ENCODE measurements around the gene SDR9C7. TPM values are rescaled to one million over a fixed set of nuclear protein-coding genes. Genes with fewer than 3 reads are reported as not detected.
"Not testable (repeated sequence)": the region's sequence is repeated elsewhere in the genome, so short reads cannot be mapped to it uniquely, and the experiment has no call there.

Gene SDR9C7
- total RNA-seq, 4 donors from 2014 or later: 6.2 to 75.6 (median 51.1) TPM

DNA sequence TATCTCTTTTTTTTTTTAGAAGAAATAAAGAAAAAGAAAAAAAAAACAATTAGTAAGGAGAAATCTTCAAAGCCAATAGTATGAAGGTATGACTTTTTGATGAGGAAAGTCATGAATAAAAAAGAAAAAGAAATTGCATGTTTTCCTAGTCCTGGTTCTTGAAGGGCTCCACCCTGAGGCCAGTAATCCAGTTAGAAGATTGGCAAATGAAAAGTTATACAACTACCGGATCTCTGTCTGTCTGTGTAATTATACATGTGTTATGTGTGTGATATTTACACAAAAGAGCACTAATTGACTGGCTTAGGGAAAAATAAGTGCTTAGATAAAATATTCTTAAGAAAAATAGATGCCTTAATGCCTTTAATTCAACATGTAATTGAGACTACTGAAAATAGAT, 28.4 kb downstream of the SDR9C7 start:
- no peaks in the 10 kb centered on the region for H3K36me3 ChIP-seq
- no peaks in the 10 kb centered on the region for H3K4me1 ChIP-seq
- no peaks in the 10 kb centered on the region for H3K27me3 ChIP-seq
- no peaks in the 10 kb centered on the region for H3K9me3 ChIP-seq
- H3K27ac ChIP-seq: no peak overlapping the region
- H3K4me3 ChIP-seq: no peak overlapping the region
- DNase-seq (ENCODE audit: low spot score in 2 of 2): no peak
- TF ChIP-seq POLR2AphosphoS5 (IDR thresholded peaks at IDR 0.05) (no peak), POLR2A (IDR thresholded peaks at IDR 0.05) (no peak), CTCF (IDR thresholded peaks at IDR 0.05) (no peak), EP300 (IDR thresholded peaks at IDR 0.05) (no peak)
- 51% methylated on average over 1 of the region's 1 CpG for WGBS

- TF ChIP-seq POLR2A (IDR thresholded peaks at IDR 0.05) (no peak), POLR2AphosphoS5 (IDR thresholded peaks at IDR 0.05) (no peak), EP300 (IDR thresholded peaks at IDR 0.05) (no peak), CTCF (IDR thresholded peaks at IDR 0.05) (no peak)
Observed at GRCh38 chr12:56903374-56903773, 30.8 kb downstream of the SDR9C7 start.

DNA sequence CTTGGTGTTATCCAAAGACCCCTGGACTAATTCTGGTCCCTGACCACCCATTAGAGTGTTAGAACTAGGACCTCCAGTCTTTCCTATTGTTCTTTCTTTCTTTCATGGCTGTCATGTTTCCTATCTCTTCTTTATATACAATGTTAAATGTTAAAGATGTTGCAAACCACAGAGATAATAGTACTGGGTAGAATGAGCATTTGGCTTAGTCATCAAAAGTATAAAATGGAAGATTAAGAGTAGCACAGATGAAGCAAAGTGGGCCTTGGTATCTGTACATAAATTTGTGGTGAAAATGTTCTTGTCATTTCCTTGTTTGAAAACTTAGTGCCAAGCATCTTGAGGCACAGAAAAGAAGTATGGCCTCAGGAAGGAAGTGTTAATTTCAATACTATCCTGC, 32.9 kb downstream of the SDR9C7 start:
- H3K4me1 ChIP-seq: peaks cover 14% of the 10 kb centered on the region
- H3K9me3 ChIP-seq; H3K27ac ChIP-seq; H3K36me3 ChIP-seq; DNase-seq (ENCODE audit: low spot score in 2 of 2); H3K27me3 ChIP-seq; H3K4me3 ChIP-seq: not testable (repeated sequence)

More at GRCh38 chr12:56903374-56903773, 30.8 kb downstream of the SDR9C7 start:
- Histone ChIP-seq H3K36me3 (no peaks in the 10 kb centered on the region), H3K4me1 (peaks cover 6% of the 10 kb centered on the region), H3K9me3 (no peaks in the 10 kb centered on the region), H3K27me3 (no peaks in the 10 kb centered on the region), H3K27ac (no peak overlapping the region), H3K4me3 (no peak overlapping the region)
- no peak for DNase-seq (ENCODE audit: low spot score in 2 of 2)
- 27% methylated on average over 1 of the region's 1 CpG for WGBS

GRCh38 chr12:56900583-56900982, 33.6 kb downstream of the SDR9C7 start:
- Histone ChIP-seq H3K36me3 (no peaks in the 10 kb centered on the region), H3K9me3 (no peaks in the 10 kb centered on the region), H3K4me3 (no peak overlapping the region), H3K4me1 (peaks cover 14% of the 10 kb centered on the region), H3K27ac (no peak overlapping the region), H3K27me3 (no peaks in the 10 kb centered on the region)
- DNase-seq (ENCODE audit: low spot score in 2 of 2): no peak
- 90% methylated on average over 2 of the region's 5 CpGs for WGBS
- no peak for TF ChIP-seq EP300 (IDR thresholded peaks at IDR 0.05)
- no peak for TF ChIP-seq POLR2AphosphoS5 (IDR thresholded peaks at IDR 0.05)
- no peak for TF ChIP-seq CTCF (IDR thresholded peaks at IDR 0.05)
- TF ChIP-seq POLR2A (IDR thresholded peaks at IDR 0.05): no peak

GRCh38 chr12:56898938-56899337, 35.3 kb downstream of the SDR9C7 start:
- H3K27me3 ChIP-seq: no peaks in the 10 kb centered on the region
- H3K4me3 ChIP-seq: no peak overlapping the region
- no peak for DNase-seq (ENCODE audit: low spot score in 2 of 2)
- H3K27ac ChIP-seq: no peak overlapping the region
- TF ChIP-seq EP300 (IDR thresholded peaks at IDR 0.05) (no peak), POLR2AphosphoS5 (IDR thresholded peaks at IDR 0.05) (no peak), POLR2A (IDR thresholded peaks at IDR 0.05) (no peak), CTCF (IDR thresholded peaks at IDR 0.05) (no peak)
- WGBS: 82% methylated on average over 1 of the region's 1 CpG
- H3K4me1 ChIP-seq: peaks cover 14% of the 10 kb centered on the region
- H3K36me3 ChIP-seq: no peaks in the 10 kb centered on the region
- H3K9me3 ChIP-seq: no peaks in the 10 kb centered on the region

DNA sequence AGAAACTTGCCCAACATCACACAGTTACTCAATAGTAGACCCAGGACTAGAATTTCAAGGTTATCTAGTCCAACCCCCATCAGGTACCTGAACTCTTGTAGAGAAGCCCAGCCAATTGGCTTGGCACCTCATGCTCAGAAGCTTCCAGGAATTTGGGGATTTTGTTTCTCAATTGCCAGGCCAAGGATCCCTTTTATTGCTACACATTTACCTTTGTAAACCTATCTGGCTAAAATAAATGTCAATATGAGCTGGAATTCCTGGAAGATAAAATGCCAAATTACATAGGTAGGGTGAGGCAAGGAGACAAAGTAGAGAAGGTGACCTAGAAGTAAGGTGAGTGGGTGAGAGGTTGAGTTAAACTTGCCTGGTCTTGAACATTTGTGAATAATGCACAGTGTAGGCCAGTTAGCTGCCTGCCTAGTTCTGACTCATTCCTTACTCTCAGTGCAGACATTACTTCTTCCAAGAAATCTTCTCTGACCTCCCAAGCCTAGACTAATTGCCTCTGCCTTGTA, 36.3 kb downstream of the SDR9C7 start:
- Histone ChIP-seq H3K4me1 (peaks cover 14% of the 10 kb centered on the region), H3K36me3 (no peaks in the 10 kb centered on the region), H3K4me3 (no peak overlapping the region), H3K27ac (peak overlapping the region; percentile 32), H3K9me3 (no peaks in the 10 kb centered on the region), H3K27me3 (no peaks in the 10 kb centered on the region)
- TF ChIP-seq CTCF (IDR thresholded peaks at IDR 0.05): no peak
- no peak for TF ChIP-seq POLR2AphosphoS5 (IDR thresholded peaks at IDR 0.05)
- no peak for TF ChIP-seq POLR2A (IDR thresholded peaks at IDR 0.05)
- TF ChIP-seq EP300 (IDR thresholded peaks at IDR 0.05): no peak
- DNase-seq (ENCODE audit: low spot score in 2 of 2): no peak
